Loucy (cell line): ENCODE measurements around the gene ASIC5.

ENCODE experiments used
- CTCF ChIP-seq: fragments of 200-600 bp; sonication (generic); conservative IDR thresholded peaks from 2 replicates; pipeline ENCODE4 v1.5.1; 2014; ENCODE audit warnings: mild to moderate bottlenecking, antibody characterized with exemption, low read length
- EZH2phosphoT487 ChIP-seq: fragments of 200-600 bp; IDR thresholded peaks from 2 replicates; pipeline ENCODE4 v1.6.1; 2018; ENCODE audit warnings: antibody characterized with exemption, mild to moderate bottlenecking, moderate library complexity, borderline replicate concordance

GRCh38 chr4:155799794-155800123 is 66.3 kb downstream of the ASIC5 start:
- no peak for TF ChIP-seq CTCF
- no peak for TF ChIP-seq EZH2phosphoT487
